Activated naive CD8-positive, alpha-beta T cell treated with anti-CD3 and anti-CD28 coated beads, Interleukin-2, amount 50 U/mL, for 24 hours (primary cell): ENCODE results near the gene CX3CL1.
"Not testable (repeated sequence)": the region's sequence is repeated elsewhere in the genome, so short reads cannot be mapped to it uniquely, and the experiment has no call there.

Source experiments
- ATAC-seq: fragments of 150-1000 bp; cut with Tn5 transposase; one replicate; pipeline ENCODE4 v1.10.0; 2021
- DNase-seq: peaks from one replicate; pipeline ENCODE4 v3.0.0; 2021
- H3K27ac Mint-ChIP-seq: one replicate; pipeline ENCODE4 v1.8.0; 2021; ENCODE audit warnings: mild to moderate bottlenecking, mixed read lengths
- H3K27me3 Mint-ChIP-seq: one replicate; pipeline ENCODE4 v1.8.0; 2021; ENCODE audit warnings: mixed read lengths
- H3K36me3 Mint-ChIP-seq: one replicate; pipeline ENCODE4 v1.8.0; 2021; ENCODE audit warnings: low read depth, mixed read lengths
- H3K4me1 Mint-ChIP-seq: one replicate; pipeline ENCODE4 v1.8.0; 2021; ENCODE audit warnings: mixed read lengths
- H3K4me3 Mint-ChIP-seq: one replicate; pipeline ENCODE4 v1.8.0; 2021; ENCODE audit warnings: mild to moderate bottlenecking, moderate library complexity, mixed read lengths
- H3K9me3 Mint-ChIP-seq: one replicate; pipeline ENCODE4 v1.8.0; 2021; ENCODE audit warnings: mixed read lengths

The CX3CL1 gene

GRCh38 chr16:57396786-57397185 is 24.5 kb downstream of the CX3CL1 start:
- Mint-ChIP-seq H3K9me3 (no peaks in the 10 kb centered on the region), H3K27me3 (peaks cover 3% of the 10 kb centered on the region), H3K27ac (no peak overlapping the region), H3K4me3 (no peak overlapping the region), H3K36me3 (no peaks in the 10 kb centered on the region), H3K4me1 (peaks cover 2% of the 10 kb centered on the region)
- ATAC-seq = no peak
- no peak for DNase-seq

- not testable (repeated sequence) for H3K9me3 Mint-ChIP-seq, DNase-seq, ATAC-seq, H3K36me3 Mint-ChIP-seq, H3K27ac Mint-ChIP-seq, H3K4me3 Mint-ChIP-seq, H3K27me3 Mint-ChIP-seq, H3K4me1 Mint-ChIP-seq
These were observed 25.2 kb downstream of the CX3CL1 start for GRCh38 chr16:57397493-57397892.

- no peaks in the 10 kb centered on the region for H3K36me3 Mint-ChIP-seq
- ATAC-seq (no peak), DNase-seq (no peak)
- H3K4me1 Mint-ChIP-seq = peaks cover 11% of the 10 kb centered on the region
- H3K9me3 Mint-ChIP-seq = no peaks in the 10 kb centered on the region
- peaks cover 2% of the 10 kb centered on the region for H3K27me3 Mint-ChIP-seq
- H3K4me3 Mint-ChIP-seq = no peak overlapping the region
- no peak overlapping the region for H3K27ac Mint-ChIP-seq
These were observed 29.8 kb downstream of the CX3CL1 start for GRCh38 chr16:57401943-57402640.

GRCh38 chr16:57403965-57404817 is 31.9 kb downstream of the CX3CL1 start, which contains the start of gene CCL17:
TSS of gene CCL17 (plus strand) at chr16:57404767. CDS start at chr16:57413933, 9,166 bp downstream.
- DNase-seq (no peak), ATAC-seq (no peak)
- no peak within 1 kb of the TSS for H3K4me3 Mint-ChIP-seq
- H3K27me3 Mint-ChIP-seq = peaks cover 2% of the 10 kb centered on the region
- no peaks in the 10 kb centered on the region for H3K36me3 Mint-ChIP-seq
- no peaks in the 10 kb centered on the region for H3K9me3 Mint-ChIP-seq
- peak within 1 kb of the TSS; percentile 40 for H3K27ac Mint-ChIP-seq
- peaks cover 12% of the 10 kb centered on the region for H3K4me1 Mint-ChIP-seq

- peak overlapping the region; percentile 40 for H3K27ac Mint-ChIP-seq
- no peaks in the 10 kb centered on the region for H3K36me3 Mint-ChIP-seq
- DNase-seq (no peak), ATAC-seq (peak; percentile 53)
- H3K27me3 Mint-ChIP-seq = peaks cover 5% of the 10 kb centered on the region
- no peak overlapping the region for H3K4me3 Mint-ChIP-seq
- peaks cover 14% of the 10 kb centered on the region for H3K4me1 Mint-ChIP-seq
- no peaks in the 10 kb centered on the region for H3K9me3 Mint-ChIP-seq
These were observed 32.8 kb downstream of the CX3CL1 start for GRCh38 chr16:57405097-57405496.

DNA sequence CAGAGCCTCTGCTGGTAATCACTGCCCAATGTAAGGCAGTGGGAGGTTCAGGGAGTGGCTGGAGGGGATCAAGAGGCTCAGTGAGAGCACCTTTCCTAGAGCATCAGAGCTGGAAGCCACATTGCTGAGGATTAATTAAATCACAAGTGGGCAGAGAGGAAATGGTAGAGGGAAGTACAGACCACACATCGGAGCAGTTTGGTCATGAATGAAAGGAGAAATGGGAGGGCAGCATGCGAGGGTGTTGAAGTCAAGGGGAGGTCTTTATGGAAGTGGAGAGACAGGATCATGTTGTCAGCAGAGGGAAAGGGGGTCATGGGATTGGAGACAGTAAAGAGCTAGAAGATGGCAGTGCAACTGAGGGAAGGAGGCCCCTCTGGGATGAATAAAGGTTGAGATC is 34.6 kb downstream of the CX3CL1 start:
- Mint-ChIP-seq H3K9me3 (no peaks in the 10 kb centered on the region), H3K27me3 (peaks cover 5% of the 10 kb centered on the region), H3K27ac (no peak overlapping the region), H3K36me3 (no peaks in the 10 kb centered on the region), H3K4me1 (peaks cover 20% of the 10 kb centered on the region), H3K4me3 (no peak overlapping the region)
- DNase-seq (no peak), ATAC-seq (no peak)

DNA sequence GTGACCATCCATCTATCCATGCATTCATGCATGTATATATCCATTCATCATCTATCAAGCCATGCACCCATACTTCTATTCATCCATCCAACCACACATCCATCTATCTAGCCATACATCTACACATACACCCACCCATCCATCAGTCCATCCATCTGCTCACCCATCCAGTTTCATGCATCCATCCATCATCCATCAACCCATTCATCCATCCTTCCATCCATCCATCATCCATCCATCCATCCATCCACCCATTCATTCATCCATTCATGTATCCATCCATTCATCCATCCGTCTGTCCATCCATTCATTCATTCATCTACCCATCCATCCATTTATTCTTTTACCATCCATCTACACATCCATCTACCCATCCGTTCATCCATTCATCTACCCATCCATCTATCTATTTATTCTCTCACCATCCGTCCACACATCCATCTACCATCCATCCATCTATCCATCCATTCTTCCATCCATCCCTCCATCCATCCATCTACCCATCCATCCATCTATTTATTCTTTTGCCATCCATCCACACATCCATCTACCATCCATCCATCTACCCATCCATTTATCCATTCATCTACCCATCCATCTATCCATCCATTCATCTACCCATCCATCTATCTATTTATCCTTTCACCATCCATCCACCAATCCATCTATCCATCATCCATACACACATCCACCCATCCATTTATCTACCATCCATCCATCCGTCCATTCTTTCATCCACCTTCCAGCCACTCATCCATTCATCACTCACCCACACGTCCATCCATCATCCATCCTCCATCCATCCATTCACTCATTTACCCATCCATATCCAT is 35.4 kb downstream of the CX3CL1 start:
- Mint-ChIP-seq H3K4me1 (peaks cover 20% of the 10 kb centered on the region), H3K27me3 (peaks cover 5% of the 10 kb centered on the region), H3K4me3 (no peak overlapping the region), H3K36me3 (no peaks in the 10 kb centered on the region), H3K27ac (no peak overlapping the region), H3K9me3 (no peaks in the 10 kb centered on the region)
- DNase-seq (no peak), ATAC-seq (no peak)

DNA sequence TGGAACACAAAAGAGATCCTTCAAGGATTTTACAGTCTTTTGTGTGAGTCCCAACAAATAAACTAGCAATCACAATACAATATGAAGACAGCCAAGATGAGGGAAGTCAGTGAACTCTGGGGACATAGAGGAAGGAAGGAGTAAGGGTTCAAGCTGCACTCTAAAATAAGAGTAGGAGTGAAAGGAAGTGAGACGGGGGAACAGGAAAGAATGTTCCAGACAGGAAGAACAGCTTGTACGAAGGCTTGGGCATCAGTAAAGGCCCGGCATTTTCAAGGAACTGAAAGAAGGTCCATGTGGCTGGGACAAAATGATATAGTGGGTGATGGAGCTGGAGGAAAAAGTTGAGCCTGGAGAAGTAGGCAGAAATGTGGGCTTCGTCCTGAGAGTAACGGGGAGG is 36.8 kb downstream of the CX3CL1 start:
- peaks cover 5% of the 10 kb centered on the region for H3K27me3 Mint-ChIP-seq
- peaks cover 28% of the 10 kb centered on the region for H3K4me1 Mint-ChIP-seq
- peak overlapping the region; percentile 11 for H3K27ac Mint-ChIP-seq
- ATAC-seq = no peak
- no peak for DNase-seq
- H3K9me3 Mint-ChIP-seq = no peaks in the 10 kb centered on the region
- H3K36me3 Mint-ChIP-seq = no peaks in the 10 kb centered on the region
- H3K4me3 Mint-ChIP-seq = no peak overlapping the region

- H3K4me1 Mint-ChIP-seq = peaks cover 24% of the 10 kb centered on the region
- H3K27ac Mint-ChIP-seq = no peak overlapping the region
- H3K36me3 Mint-ChIP-seq = no peaks in the 10 kb centered on the region
- H3K9me3 Mint-ChIP-seq = no peaks in the 10 kb centered on the region
- DNase-seq (no peak), ATAC-seq (no peak)
- H3K4me3 Mint-ChIP-seq = no peak overlapping the region
- H3K27me3 Mint-ChIP-seq = peaks cover 5% of the 10 kb centered on the region
These were observed 37.7 kb downstream of the CX3CL1 start for GRCh38 chr16:57409870-57410587.

DNA sequence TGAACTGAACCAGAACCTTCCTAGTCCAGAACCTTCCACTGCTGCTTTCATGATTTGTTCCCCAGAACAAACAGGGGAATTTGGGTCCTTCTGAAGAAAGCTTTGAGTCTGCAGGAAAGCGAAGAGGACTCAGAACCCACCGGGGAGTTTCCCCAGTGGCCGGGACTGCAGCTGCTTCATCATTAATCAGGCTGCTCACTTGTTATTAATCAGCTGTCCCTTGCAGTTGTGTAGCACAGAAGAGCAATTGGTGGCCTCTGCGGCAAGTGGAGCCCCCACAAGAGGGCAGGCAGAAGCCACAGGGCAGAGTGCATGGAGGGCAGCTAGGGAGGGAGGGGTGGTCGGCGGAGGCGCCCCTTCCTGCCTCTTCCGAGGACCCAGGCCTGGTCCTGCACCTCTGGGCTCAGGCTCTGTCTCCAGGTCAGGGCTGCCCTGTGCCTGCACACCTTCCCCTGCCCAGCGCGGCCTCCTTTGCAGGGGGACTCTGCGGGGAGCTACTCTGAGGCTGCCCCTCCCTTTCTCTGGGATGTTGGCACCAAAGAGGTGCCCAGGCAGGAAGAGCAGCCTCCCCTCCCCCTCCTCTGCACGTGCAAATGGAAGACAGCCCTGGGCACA is 39.2 kb downstream of the CX3CL1 start:
- Mint-ChIP-seq H3K27me3 (peaks cover 3% of the 10 kb centered on the region), H3K9me3 (no peaks in the 10 kb centered on the region), H3K36me3 (no peaks in the 10 kb centered on the region), H3K4me1 (peaks cover 19% of the 10 kb centered on the region), H3K27ac (no peak overlapping the region), H3K4me3 (no peak overlapping the region)
- ATAC-seq (peak; percentile 7), DNase-seq (no peak)

GRCh38 chr16:57412584-57412983 is 40.3 kb downstream of the CX3CL1 start:
- no peak overlapping the region for H3K27ac Mint-ChIP-seq
- peaks cover 27% of the 10 kb centered on the region for H3K4me1 Mint-ChIP-seq
- H3K27me3 Mint-ChIP-seq = peaks cover 3% of the 10 kb centered on the region
- H3K4me3 Mint-ChIP-seq = no peak overlapping the region
- ATAC-seq = no peak
- H3K9me3 Mint-ChIP-seq = no peaks in the 10 kb centered on the region
- no peaks in the 10 kb centered on the region for H3K36me3 Mint-ChIP-seq
- DNase-seq = no peak

DNA sequence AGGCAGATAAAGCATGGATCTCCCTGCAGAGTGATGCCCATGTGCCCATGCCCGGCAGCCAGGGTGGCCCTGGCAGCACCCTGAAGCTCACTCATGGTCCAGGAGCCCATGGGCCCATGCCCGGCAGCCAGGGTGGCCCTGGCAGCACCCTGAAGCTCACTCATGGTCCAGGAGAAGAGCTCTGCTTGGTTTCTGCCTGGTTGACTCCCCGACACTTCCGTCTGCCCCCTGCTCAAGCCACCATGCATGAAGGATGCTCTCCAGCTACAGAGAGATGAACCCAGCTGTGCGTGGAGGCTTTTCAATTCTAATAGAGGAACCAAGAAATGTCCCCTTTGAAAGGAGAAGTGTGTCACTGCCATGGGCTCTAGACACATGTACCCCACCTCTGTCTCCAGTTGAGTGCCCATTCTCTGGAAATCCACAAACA is 41.0 kb downstream of the CX3CL1 start:
- H3K36me3 Mint-ChIP-seq = no peaks in the 10 kb centered on the region
- no peaks in the 10 kb centered on the region for H3K9me3 Mint-ChIP-seq
- H3K4me1 Mint-ChIP-seq = peaks cover 31% of the 10 kb centered on the region
- peaks cover 3% of the 10 kb centered on the region for H3K27me3 Mint-ChIP-seq
- DNase-seq (no peak), ATAC-seq (no peak)
- H3K4me3 Mint-ChIP-seq = no peak overlapping the region
- peak overlapping the region; percentile 14 for H3K27ac Mint-ChIP-seq

- H3K9me3 Mint-ChIP-seq = no peaks in the 10 kb centered on the region
- ATAC-seq (no peak), DNase-seq (no peak)
- no peaks in the 10 kb centered on the region for H3K36me3 Mint-ChIP-seq
- H3K27me3 Mint-ChIP-seq = peaks cover 3% of the 10 kb centered on the region
- peaks cover 34% of the 10 kb centered on the region for H3K4me1 Mint-ChIP-seq
- H3K27ac Mint-ChIP-seq = no peak overlapping the region
- H3K4me3 Mint-ChIP-seq = no peak overlapping the region
These were observed 41.4 kb downstream of the CX3CL1 start for GRCh38 chr16:57413733-57414132.

- Mint-ChIP-seq H3K9me3 (no peaks in the 10 kb centered on the region), H3K27me3 (no peaks in the 10 kb centered on the region), H3K4me1 (peaks cover 35% of the 10 kb centered on the region), H3K27ac (peak overlapping the region; percentile 81), H3K36me3 (no peaks in the 10 kb centered on the region), H3K4me3 (no peak overlapping the region)
- ATAC-seq = no peak
- DNase-seq = no peak
These were observed 43.8 kb downstream of the CX3CL1 start for GRCh38 chr16:57416084-57416483.
